Measurements from ENCODE around the gene C18orf32. TPM values are rescaled to one million over a fixed set of nuclear protein-coding genes. Genes with fewer than 3 reads are reported as not detected.

The C18orf32 gene
- total and polyA plus RNA-seq, 2 of the 13 experiments (the other 11 are each of a cell fraction or from before 2014, with no cell fraction given) = 17.6 to 20.6 TPM

- peak; percentile 99 for TF ChIP-seq ZNF616 (CRISPR knock-in tag; IDR thresholded peaks at IDR 0.05; ENCODE audit: low read depth)
- TF ChIP-seq KLF11 (CRISPR knock-in tag; IDR thresholded peaks at IDR 0.05) = no peak
- peak; percentile 23 for TF ChIP-seq TEAD3 (CRISPR knock-in tag; optimal IDR thresholded peaks at IDR 0.05; ENCODE audit: borderline replicate concordance)
- TF ChIP-seq ZNF704 (CRISPR knock-in tag; IDR thresholded peaks at IDR 0.05; ENCODE audit: borderline replicate concordance) = 0 out of 2 replicates have a peak, but pooled peaks have one; percentile 23
- TF ChIP-seq, protein P1, sequence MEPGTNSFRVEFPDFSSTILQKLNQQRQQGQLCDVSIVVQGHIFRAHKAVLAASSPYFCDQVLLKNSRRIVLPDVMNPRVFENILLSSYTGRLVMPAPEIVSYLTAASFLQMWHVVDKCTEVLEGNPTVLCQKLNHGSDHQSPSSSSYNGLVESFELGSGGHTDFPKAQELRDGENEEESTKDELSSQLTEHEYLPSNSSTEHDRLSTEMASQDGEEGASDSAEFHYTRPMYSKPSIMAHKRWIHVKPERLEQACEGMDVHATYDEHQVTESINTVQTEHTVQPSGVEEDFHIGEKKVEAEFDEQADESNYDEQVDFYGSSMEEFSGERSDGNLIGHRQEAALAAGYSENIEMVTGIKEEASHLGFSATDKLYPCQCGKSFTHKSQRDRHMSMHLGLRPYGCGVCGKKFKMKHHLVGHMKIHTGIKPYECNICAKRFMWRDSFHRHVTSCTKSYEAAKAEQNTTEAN (CRISPR knock-in tag; conservative IDR thresholded peaks at IDR 0.05) = no peak
- no peak for TF ChIP-seq ZSCAN25 (CRISPR knock-in tag; IDR thresholded peaks at IDR 0.05)
- TF ChIP-seq ZNF546 (CRISPR knock-in tag; conservative IDR thresholded peaks at IDR 0.05) = no peak
- no peak for TF ChIP-seq NR2F1 (CRISPR knock-in tag; IDR thresholded peaks at IDR 0.05)
- TF ChIP-seq MYC (CRISPR knock-in tag; IDR thresholded peaks at IDR 0.05; ENCODE audit: borderline replicate concordance) = 0 out of 2 replicates have a peak, but pooled peaks have one; percentile 38
- TF ChIP-seq, protein P2, sequence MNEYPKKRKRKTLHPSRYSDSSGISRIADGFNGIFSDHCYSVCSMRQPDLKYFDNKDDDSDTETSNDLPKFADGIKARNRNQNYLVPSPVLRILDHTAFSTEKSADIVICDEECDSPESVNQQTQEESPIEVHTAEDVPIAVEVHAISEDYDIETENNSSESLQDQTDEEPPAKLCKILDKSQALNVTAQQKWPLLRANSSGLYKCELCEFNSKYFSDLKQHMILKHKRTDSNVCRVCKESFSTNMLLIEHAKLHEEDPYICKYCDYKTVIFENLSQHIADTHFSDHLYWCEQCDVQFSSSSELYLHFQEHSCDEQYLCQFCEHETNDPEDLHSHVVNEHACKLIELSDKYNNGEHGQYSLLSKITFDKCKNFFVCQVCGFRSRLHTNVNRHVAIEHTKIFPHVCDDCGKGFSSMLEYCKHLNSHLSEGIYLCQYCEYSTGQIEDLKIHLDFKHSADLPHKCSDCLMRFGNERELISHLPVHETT (CRISPR knock-in tag; conservative IDR thresholded peaks at IDR 0.05) = no peak
- peak; percentile 14 to 38; a peak in 2 of 4 replicates for TF ChIP-seq MAFK (conservative IDR thresholded peaks at IDR 0.05 in 1 of 2, IDR thresholded peaks at IDR 0.05 in 1 of 2; ENCODE audit: low read length in 2 of 2)
- TF ChIP-seq BORCS8-MEF2B (CRISPR knock-in tag; IDR thresholded peaks at IDR 0.05) = no peak
- no peak for TF ChIP-seq USF2 (IDR thresholded peaks at IDR 0.05; ENCODE audit: low read depth, low read length)
- TF ChIP-seq USF2 (CRISPR knock-in tag; IDR thresholded peaks at IDR 0.05; ENCODE audit: borderline replicate concordance) = no peak
- TF ChIP-seq PATZ1 (CRISPR knock-in tag; IDR thresholded peaks at IDR 0.05) = 0 out of 2 replicates have a peak, but pooled peaks have one; percentile 18
- TF ChIP-seq, protein P3, sequence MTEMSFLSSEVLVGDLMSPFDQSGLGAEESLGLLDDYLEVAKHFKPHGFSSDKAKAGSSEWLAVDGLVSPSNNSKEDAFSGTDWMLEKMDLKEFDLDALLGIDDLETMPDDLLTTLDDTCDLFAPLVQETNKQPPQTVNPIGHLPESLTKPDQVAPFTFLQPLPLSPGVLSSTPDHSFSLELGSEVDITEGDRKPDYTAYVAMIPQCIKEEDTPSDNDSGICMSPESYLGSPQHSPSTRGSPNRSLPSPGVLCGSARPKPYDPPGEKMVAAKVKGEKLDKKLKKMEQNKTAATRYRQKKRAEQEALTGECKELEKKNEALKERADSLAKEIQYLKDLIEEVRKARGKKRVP (CRISPR knock-in tag; IDR thresholded peaks at IDR 0.05) = no peak
Measured at GRCh38 chr18:49447810-49448745, 39.0 kb downstream of the C18orf32 start (continued).

All from HepG2 (cell line).